ENCODE data around the gene PGM3. TPM values are rescaled to one million over a fixed set of nuclear protein-coding genes. Genes with fewer than 3 reads are reported as not detected.

The PGM3 gene
- total RNA-seq, 1 donor from 2014 or later: 37.3 TPM

DNA sequence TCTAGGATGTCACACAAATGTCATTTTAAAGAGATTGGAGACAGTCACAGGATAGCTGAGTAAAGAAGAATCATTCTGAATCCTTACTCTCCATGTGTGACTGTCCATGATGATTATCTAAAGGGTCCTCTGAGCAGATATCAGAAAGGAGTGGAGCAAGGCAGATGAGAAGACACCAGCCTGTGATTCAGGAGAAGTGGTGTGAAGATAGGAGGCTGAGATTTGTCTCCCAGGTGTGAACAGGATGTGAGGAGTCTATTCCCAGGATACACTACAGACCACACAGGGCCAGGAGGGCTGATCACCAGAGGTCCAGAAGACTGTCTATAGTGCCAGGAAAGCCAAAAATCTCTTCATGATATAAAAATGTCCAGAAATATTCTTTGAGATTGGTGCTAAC, 27.1 kb upstream of the PGM3 start:
- Histone ChIP-seq H3K4me1 (no peaks in the 10 kb centered on the region), H3K27me3 (no peaks in the 10 kb centered on the region), H3K36me3 (no peaks in the 10 kb centered on the region), H3K9me3 (no peaks in the 10 kb centered on the region), H3K27ac (no peak overlapping the region), H3K4me3 (no peak overlapping the region)
- ATAC-seq (no peak), DNase-seq (no peak)
- intact Hi-C loops (cut with DNase I): loop anchor here (10.0 kb wide), 1 partner anchor 295 kb away; the partner anchor contains the start of gene PRSS35
- TF ChIP-seq, protein P1, sequence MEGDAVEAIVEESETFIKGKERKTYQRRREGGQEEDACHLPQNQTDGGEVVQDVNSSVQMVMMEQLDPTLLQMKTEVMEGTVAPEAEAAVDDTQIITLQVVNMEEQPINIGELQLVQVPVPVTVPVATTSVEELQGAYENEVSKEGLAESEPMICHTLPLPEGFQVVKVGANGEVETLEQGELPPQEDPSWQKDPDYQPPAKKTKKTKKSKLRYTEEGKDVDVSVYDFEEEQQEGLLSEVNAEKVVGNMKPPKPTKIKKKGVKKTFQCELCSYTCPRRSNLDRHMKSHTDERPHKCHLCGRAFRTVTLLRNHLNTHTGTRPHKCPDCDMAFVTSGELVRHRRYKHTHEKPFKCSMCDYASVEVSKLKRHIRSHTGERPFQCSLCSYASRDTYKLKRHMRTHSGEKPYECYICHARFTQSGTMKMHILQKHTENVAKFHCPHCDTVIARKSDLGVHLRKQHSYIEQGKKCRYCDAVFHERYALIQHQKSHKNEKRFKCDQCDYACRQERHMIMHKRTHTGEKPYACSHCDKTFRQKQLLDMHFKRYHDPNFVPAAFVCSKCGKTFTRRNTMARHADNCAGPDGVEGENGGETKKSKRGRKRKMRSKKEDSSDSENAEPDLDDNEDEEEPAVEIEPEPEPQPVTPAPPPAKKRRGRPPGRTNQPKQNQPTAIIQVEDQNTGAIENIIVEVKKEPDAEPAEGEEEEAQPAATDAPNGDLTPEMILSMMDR (IDR thresholded peaks at IDR 0.05): no peak

DNA sequence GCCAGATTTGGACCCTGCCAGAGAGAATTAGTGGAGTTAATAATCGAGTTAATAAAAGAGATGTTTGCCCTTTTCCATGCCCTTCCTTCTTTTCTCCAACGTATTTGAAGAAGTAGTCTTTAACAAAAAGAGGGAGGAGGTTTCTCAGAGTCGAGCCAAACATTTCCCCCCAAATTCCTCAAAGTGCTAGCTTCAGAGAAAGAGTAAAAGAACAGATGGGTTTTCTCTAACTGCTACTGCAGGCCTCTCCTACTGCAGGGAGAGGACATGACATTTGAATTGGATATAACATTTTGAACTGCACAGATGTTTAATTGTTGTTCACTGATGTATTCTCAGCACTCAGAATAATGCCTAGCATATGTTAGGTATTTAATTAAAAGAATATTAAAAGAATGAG, 25.6 kb upstream of the PGM3 start:
- ATAC-seq (no peak), DNase-seq (no peak)
- Histone ChIP-seq H3K4me1 (no peaks in the 10 kb centered on the region), H3K27ac (no peak overlapping the region), H3K27me3 (no peaks in the 10 kb centered on the region), H3K9me3 (no peaks in the 10 kb centered on the region), H3K36me3 (no peaks in the 10 kb centered on the region), H3K4me3 (no peak overlapping the region)
- TF ChIP-seq, protein P1 (IDR thresholded peaks at IDR 0.05): no peak
- intact Hi-C loops (cut with DNase I): no loop called here

DNA sequence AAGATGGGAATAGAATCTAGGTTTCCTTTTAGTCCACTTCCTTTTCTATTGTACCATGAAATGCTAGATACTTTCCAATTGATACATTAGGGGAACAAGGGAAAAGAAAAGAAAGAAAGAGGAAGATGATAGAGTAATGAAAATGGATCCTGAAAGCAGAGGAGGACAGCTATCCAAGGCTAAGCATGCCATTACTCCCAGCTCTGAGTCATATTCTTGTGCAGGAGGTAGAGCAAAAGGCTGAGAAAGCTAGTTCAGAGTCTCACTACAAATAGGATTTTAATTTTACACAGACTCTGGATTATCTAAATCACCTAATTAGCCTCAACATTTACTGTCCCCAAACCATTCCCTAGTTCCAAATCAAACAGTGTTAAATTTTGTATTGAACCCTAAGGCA, 23.7 kb upstream of the PGM3 start:
- H3K9me3 ChIP-seq: no peaks in the 10 kb centered on the region
- intact Hi-C loops (cut with DNase I): no loop called here
- TF ChIP-seq, protein P1 (IDR thresholded peaks at IDR 0.05): no peak
- H3K4me1 ChIP-seq: no peaks in the 10 kb centered on the region
- H3K27me3 ChIP-seq: no peaks in the 10 kb centered on the region
- ATAC-seq: no peak
- no peak overlapping the region for H3K27ac ChIP-seq
- H3K36me3 ChIP-seq: no peaks in the 10 kb centered on the region
- no peak overlapping the region for H3K4me3 ChIP-seq
- DNase-seq: no peak

DNA sequence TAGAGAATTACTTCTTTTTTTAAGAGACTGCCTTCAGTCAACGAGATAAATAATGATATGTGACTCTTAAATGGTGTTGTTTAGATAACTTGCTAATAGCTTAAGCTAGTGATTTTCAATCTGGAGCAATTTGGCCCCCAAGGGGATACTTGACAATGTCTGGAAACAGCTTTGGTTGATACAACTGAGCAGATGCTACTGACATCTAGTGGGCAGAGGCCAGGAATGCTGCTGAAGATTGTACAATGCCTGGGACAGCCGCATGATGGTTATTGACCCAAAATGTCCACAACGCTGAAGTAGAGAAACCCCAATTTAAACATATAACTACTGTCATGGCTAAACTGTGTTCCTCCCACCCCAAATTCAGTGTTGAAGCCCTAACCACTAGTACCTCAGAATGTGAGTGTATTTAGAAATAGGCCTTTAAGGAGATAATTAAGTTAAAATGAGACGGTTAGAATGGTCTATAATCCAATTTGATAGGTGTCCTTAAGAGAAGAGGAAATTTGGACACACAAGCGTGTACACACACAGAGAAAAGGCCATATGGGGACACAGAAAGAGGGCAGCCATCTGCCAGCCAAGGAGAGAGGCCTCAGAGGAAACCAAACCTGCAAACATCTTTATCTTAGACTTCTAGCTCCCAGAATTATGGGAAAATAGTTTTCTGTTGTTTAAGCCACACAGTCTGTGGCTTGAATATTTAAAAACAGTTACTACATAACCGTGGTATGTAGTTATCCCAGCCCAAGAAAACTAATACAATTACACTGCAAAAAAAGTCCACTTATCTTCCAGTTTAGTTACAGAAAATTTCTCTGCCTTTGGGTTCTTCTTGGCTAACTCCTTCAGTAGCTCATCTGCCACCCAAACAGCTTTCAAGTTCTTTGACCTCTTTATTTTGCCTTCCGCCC, 22.3 kb upstream of the PGM3 start:
- DNase-seq: no peak
- Histone ChIP-seq H3K36me3 (no peaks in the 10 kb centered on the region), H3K9me3 (no peaks in the 10 kb centered on the region), H3K27me3 (no peaks in the 10 kb centered on the region), H3K4me1 (no peaks in the 10 kb centered on the region), H3K4me3 (no peak overlapping the region), H3K27ac (no peak overlapping the region)
- TF ChIP-seq, protein P1 (IDR thresholded peaks at IDR 0.05): peak; percentile 78
- peak; percentile 95 for ATAC-seq
- intact Hi-C loops (cut with DNase I): no loop called here

DNA sequence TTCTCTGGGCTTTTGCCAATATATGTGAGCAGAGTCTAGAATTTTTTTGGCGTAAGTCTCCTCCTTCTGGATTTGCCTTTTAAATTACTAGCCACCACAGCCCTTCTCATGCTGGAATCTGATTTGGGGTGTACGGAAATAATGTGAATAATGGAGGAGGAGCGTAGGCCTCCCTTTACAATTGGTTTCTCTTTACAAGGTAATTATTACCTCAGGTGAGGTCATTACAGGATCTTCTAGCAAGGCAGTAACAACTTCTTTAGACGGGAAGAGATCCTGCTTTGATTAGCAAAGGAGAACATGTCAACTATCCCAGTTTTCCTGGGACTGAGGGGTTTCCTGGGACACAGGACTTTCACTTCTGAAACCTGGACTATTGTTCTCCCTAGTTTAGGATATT, 9.0 kb upstream of the PGM3 start:
- no peak overlapping the region for H3K4me3 ChIP-seq
- DNase-seq: no peak
- H3K27me3 ChIP-seq: no peaks in the 10 kb centered on the region
- H3K27ac ChIP-seq: no peak overlapping the region
- no peak for ATAC-seq
- no peaks in the 10 kb centered on the region for H3K4me1 ChIP-seq
- intact Hi-C loops (cut with DNase I): no loop called here
- no peaks in the 10 kb centered on the region for H3K36me3 ChIP-seq
- H3K9me3 ChIP-seq: no peaks in the 10 kb centered on the region
- TF ChIP-seq, protein P1 (IDR thresholded peaks at IDR 0.05): no peak

Measured in upper lobe of right lung (tissue), 1 donor.